NCI-H187 (cell line): ENCODE results near the gene SOWAHA.
"Not testable (repeated sequence)": the region's sequence is repeated elsewhere in the genome, so short reads cannot be mapped to it uniquely, and the experiment has no call there.

Experiments
- DNase-seq, 2 experiments: peaks; one replicate each; lab custom pipeline; 2025; lab: John Stamatoyannopoulos, UW

Gene SOWAHA

GRCh38 chr5:132854992-132855391 lies 41.9 kb downstream of the SOWAHA start:
- not testable (repeated sequence) for DNase-seq

GRCh38 chr5:132856011-132856410 lies 42.9 kb downstream of the SOWAHA start:
- no peak for DNase-seq

GRCh38 chr5:132859889-132860437 lies 46.9 kb downstream of the SOWAHA start:
- DNase-seq: no peak

- DNase-seq: no peak
Observed at GRCh38 chr5:132860742-132861141, 47.6 kb downstream of the SOWAHA start.

- DNase-seq: no peak
Observed at GRCh38 chr5:132865668-132866341, 52.7 kb downstream of the SOWAHA start.
